HEK293T (cell line): ENCODE results near the gene RHOC.
A peak's percentile ranks its signal among the peaks of the same experiment; 100 is the strongest.

Experiments
- CTCF ChIA-PET: fragments of 350-600 bp; formaldehyde crosslinking; extraction: SDS; loops from one replicate; lab custom pipeline; 2021; ENCODE audit warnings: antibody characterized with exemption, inconsistent platforms; lab: Yijun Ruan, JAX
- POLR2A ChIA-PET: fragments of 350-600 bp; formaldehyde crosslinking; extraction: SDS; loops from one replicate; lab custom pipeline; 2020; ENCODE audit warnings: antibody characterized with exemption, inconsistent platforms; lab: Yijun Ruan, JAX
- DNase-seq: peaks from one replicate; pipeline ENCODE4 v3.0.0; 2012; ENCODE audit warnings: mixed read lengths; ENCODE audit errors: extremely low spot score
- ARNT ChIP-seq: fragments of 450-650 bp; IDR thresholded peaks from 2 replicates; pipeline ENCODE4 v1.6.1; 2017; ENCODE audit warnings: mild to moderate bottlenecking
- BHLHE40 ChIP-seq: fragments of 450-650 bp; IDR thresholded peaks from 2 replicates; pipeline ENCODE4 v1.6.1; 2016; ENCODE audit warnings: mild to moderate bottlenecking, moderate library complexity, borderline replicate concordance
- CTBP1 ChIP-seq: fragments of 450-650 bp; IDR thresholded peaks from 2 replicates; pipeline ENCODE4 v1.6.1; 2016; ENCODE audit warnings: borderline replicate concordance
- ELF4 ChIP-seq: fragments of 450-650 bp; IDR thresholded peaks from 2 replicates; pipeline ENCODE4 v1.6.1; 2017; ENCODE audit warnings: antibody characterized with exemption
- FOXA1 ChIP-seq: fragments of 450-650 bp; IDR thresholded peaks from 2 replicates; pipeline ENCODE4 v1.6.1; 2016; ENCODE audit warnings: mild to moderate bottlenecking
- FOXK2 ChIP-seq: fragments of 450-650 bp; IDR thresholded peaks from 2 replicates; pipeline ENCODE4 v1.6.1; 2016; ENCODE audit warnings: mild to moderate bottlenecking
- FOXM1 ChIP-seq: fragments of 450-650 bp; IDR thresholded peaks from 2 replicates; pipeline ENCODE4 v1.6.1; 2017; ENCODE audit warnings: mild to moderate bottlenecking, borderline replicate concordance
- HDGF ChIP-seq: fragments of 450-650 bp; IDR thresholded peaks from 2 replicates; pipeline ENCODE4 v1.6.1; 2017; ENCODE audit warnings: antibody characterized with exemption, borderline replicate concordance
- L3MBTL2 ChIP-seq: fragments of 450-650 bp; conservative IDR thresholded peaks from 2 replicates; pipeline ENCODE4 v1.6.1; 2016; ENCODE audit warnings: mild to moderate bottlenecking
- LEF1 ChIP-seq: fragments of 450-650 bp; IDR thresholded peaks from 2 replicates; pipeline ENCODE4 v1.6.1; 2017; ENCODE audit warnings: mild to moderate bottlenecking, borderline replicate concordance
- NFRKB ChIP-seq: fragments of 450-650 bp; IDR thresholded peaks from 2 replicates; pipeline ENCODE4 v1.6.1; 2016; ENCODE audit warnings: mild to moderate bottlenecking, moderate library complexity
- SP1 ChIP-seq: fragments of 450-650 bp; IDR thresholded peaks from 2 replicates; pipeline ENCODE4 v1.6.1; 2017
- SUZ12 ChIP-seq: fragments of 450-650 bp; IDR thresholded peaks from 2 replicates; pipeline ENCODE4 v1.6.1; 2016; ENCODE audit warnings: mild to moderate bottlenecking
- TARDBP ChIP-seq: fragments of 450-650 bp; IDR thresholded peaks from 2 replicates; pipeline ENCODE4 v1.6.1; 2016
- ZNF384 ChIP-seq: fragments of 450-650 bp; IDR thresholded peaks from 2 replicates; pipeline ENCODE4 v1.6.1; 2016
- TF ChIP-seq, protein P1 (sequence below): fragments of 450-650 bp; IDR thresholded peaks from 2 replicates; pipeline ENCODE4 v1.6.1; 2016

The RHOC gene

DNA sequence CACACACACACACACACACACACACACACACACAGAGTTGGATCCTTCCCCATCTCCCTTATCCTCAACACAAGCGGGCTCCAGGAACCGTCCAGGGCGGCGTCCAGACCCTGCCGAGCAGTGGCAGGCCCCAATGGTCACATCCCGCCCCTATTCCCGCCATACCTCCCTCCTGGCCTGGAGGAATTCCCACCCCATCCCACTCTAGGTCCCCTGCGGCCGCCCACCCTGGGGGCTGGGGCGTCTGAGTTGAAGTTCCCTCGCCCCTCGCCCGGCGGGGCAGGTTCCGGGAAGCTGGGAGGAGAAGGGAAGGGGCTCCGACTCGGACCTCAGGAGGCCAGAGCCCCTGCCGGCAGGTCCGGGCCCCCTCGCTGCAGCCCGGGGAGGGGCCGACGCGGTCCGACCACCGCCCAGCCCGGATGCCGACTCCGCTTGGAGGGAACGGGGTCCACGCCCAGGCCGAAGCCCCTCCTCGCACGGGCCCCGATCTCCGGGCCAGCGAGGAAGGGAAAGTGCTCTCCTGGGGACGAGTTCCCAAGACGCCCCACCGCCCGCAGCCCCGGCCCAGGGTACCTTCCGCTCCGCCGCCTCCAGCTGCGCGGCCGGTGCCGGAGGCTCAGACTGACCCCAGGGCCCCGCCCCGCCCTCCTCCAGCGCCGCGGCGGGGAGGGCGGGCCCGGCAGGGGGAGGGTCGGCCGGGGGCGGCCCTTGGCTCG lies at the start of gene RHOC:
RHOC (minus strand) TSS at position 623 of the 716 bp plus-strand sequence. CDS start 3,328 bp downstream, outside the sequence.
- POLR2A ChIA-PET = interaction anchor here (1.9 to 2.4 kb wide), 3 partner anchors 8 to 88 kb away, joined by 6 to 17 read pairs (median 16); partner anchors contain the start of genes CAPZA1, MOV10, PPM1J and ST7L
- TF ChIP-seq FOXM1 (no peak), CTBP1 (no peak), ELF4 (no peak), FOXA1 (no peak), SUZ12 (no peak), BHLHE40 (no peak), ZNF384 (no peak)
- peak; percentile 81 for DNase-seq
- CTCF ChIA-PET = interaction anchor here (1.9 to 2.1 kb wide), 2 partner anchors 10 to 32 kb away, joined by 7 to 9 read pairs; partner anchors contain the start of gene MOV10

DNA sequence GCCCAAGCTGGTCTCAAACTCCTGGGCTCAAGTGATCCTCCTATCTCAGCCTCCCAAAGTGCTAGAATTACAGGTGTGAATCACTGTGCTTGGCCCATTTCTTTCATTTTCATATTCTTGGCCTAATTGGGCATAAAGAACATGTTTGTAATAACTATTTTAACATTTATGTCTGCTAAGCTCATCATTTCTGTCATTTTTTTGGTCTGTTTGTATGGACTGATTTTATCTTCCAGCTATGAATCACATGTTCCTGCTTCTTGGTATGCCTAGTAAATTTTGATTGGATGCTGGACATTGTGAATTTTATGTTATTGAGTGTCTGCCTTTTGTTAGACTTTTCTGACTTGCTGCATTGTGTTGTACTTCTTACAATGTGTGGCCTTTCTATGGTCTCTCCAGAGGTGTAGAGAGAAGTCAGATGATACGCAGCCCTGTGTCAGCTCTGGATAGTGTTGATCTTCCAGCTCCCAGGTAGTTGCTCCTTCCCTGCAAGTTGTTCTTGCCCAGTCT lies 47.2 kb upstream of the RHOC start:
- TF ChIP-seq FOXA1 = no peak
- TF ChIP-seq ARNT = no peak
- TF ChIP-seq FOXM1 = no peak
- TF ChIP-seq NFRKB = no peak
- no peak for TF ChIP-seq HDGF
- no peak for TF ChIP-seq FOXK2
- no peak for TF ChIP-seq ZNF384
- TF ChIP-seq ELF4 = no peak
- TF ChIP-seq L3MBTL2 = no peak
- TF ChIP-seq SUZ12 = no peak
- CTCF ChIA-PET = no interaction called here
- POLR2A ChIA-PET = interaction anchor here (0.9 to 1.3 kb wide), 2 partner anchors 8 to 318 kb away, joined by 3 read pairs; no protein-coding TSS in a partner anchor
- DNase-seq = no peak

DNA sequence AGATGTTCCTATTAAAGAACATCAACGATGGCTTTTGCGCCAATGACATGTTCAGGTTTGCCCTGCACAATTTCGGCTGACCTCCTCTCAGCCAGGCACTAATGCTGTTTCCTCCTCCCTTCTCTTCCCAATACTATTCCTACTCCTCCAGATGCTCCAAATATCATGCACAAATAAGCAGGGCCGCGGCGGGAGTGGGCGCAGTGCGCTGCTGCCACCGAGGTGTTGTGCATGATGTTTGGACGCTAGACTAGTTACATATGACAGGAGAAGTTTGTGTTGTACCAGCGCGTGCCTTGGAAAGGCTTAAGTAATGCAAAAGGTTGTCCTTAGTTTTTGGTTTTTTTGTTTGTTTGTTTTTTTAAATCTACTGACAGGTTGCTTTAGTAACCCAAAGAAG lies 41.5 kb upstream of the RHOC start:
- ChIA-PET CTCF (no interaction called here), POLR2A (no interaction called here)
- DNase-seq = no peak
- TF ChIP-seq TARDBP = no peak

DNA sequence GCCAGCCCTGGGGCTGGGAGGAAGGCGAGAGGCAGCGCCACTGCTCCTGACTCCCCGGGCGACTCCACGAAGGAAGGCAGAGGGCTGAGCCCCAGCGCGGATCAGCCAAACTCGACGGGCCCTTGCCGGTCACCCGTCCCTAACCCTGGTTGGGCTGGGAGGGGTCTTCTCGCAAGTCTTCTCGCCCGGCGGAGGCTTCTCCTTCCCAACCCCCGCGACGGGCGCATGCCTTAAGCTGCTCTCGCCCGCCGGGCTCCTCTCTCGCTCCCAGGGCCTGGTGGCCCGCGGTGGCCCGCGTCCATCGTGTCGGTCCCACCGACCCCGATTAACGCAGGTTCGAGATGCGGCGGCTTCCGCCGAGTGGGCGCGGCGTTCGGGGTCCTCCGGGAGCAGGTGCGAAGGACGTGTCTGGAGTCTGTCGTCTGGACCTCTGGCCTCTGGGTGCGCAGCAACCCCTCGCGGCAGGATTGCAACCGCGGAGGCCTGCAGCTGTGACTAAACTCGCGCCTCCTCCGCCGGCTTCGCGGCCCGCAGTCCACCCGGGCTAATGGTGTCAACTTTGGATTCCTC lies 37.2 kb upstream of the RHOC start:
- POLR2A ChIA-PET = no interaction called here
- TF ChIP-seq FOXA1 = no peak
- no peak for TF ChIP-seq NFRKB
- TF ChIP-seq, protein P1, sequence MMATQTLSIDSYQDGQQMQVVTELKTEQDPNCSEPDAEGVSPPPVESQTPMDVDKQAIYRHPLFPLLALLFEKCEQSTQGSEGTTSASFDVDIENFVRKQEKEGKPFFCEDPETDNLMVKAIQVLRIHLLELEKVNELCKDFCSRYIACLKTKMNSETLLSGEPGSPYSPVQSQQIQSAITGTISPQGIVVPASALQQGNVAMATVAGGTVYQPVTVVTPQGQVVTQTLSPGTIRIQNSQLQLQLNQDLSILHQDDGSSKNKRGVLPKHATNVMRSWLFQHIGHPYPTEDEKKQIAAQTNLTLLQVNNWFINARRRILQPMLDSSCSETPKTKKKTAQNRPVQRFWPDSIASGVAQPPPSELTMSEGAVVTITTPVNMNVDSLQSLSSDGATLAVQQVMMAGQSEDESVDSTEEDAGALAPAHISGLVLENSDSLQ = no peak
- TF ChIP-seq LEF1 = no peak
- no peak for TF ChIP-seq FOXM1
- no peak for TF ChIP-seq SP1
- no peak for TF ChIP-seq HDGF
- CTCF ChIA-PET = interaction anchor here (1.7 kb wide), 1 partner anchor 25 kb away, joined by 12 read pairs; a partner anchor contains a TSS
- DNase-seq = no peak

DNA sequence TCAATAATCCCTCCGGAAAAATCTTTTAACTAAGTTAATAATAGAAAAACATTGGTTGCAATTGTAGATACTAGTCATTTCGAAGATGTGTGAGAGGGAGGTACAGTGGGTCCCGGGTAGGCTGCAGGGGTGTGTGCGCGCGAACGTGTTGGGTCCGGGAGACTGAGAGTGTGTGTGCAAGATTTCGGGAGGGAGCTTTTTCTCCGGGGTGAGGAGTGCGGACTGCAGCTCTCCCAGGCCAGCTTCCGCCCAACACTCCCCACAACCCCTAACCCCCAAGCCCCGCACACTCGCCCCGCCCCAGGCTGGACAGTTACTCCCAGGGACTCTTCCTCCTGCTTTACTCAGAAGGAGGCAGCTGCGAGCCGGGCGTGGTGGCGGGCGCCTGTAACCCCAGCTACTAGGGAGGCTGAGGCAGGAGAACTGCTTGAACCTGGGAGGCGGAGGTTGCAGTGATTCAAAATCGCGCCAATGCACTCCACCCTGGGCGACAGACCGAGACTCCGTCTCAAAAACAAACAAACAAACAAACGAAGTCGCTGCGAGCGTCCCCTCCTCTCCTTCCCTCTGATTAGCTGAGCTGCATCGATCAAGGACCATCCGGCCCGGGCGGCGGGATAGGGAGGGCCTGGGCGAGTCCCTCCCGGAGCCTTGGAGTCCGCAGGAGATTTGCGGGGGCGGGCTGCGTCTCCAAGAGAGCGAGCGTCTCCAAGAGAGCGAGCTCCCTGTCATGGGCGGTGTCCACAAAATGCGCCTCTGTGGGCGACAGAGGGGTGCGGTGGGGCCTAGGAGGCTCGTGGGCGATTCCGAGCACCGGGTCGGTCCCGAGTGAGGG lies 36.5 kb upstream of the RHOC start:
- ChIA-PET POLR2A (no interaction called here), CTCF (no interaction called here)
- TF ChIP-seq ZNF384 (no peak), TARDBP (no peak), SUZ12 (no peak), FOXA1 (no peak), ELF4 (no peak), NFRKB (no peak), LEF1 (no peak), L3MBTL2 (no peak), CTBP1 (no peak), FOXM1 (no peak), FOXK2 (no peak), BHLHE40 (no peak), SP1 (no peak), ARNT (no peak), HDGF (no peak)
- TF ChIP-seq, protein P1 = no peak
- DNase-seq = no peak

DNA sequence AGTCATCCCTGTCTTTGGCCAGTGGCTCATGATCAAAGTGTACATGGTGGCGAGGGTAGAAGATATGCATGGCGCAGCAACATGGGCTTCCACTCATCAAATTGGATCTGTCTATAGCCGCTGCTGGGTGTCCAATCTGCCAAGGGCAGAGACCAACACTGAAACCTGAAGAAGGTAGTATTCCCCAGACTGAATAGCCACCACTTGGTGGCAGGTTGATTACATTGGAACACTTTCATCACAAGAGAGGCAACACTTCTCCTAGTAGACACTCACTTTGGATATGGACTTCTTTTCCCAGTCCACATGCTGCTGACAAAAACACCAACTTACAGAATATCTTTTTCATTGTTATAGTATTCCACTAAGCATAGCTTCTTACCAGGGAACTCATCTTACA lies 30.6 kb upstream of the RHOC start:
- ChIA-PET CTCF (interaction anchor here (0.9 kb wide), 1 partner anchor 10 kb away, joined by 5 read pairs; no protein-coding TSS in a partner anchor), POLR2A (no interaction called here)
- DNase-seq = no peak
- no peak for TF ChIP-seq LEF1
- TF ChIP-seq BHLHE40 = no peak
